Transverse colon (tissue), 4 donors: Measurements from ENCODE around the gene SYK. TPM values are rescaled to one million over a fixed set of nuclear protein-coding genes. Genes with fewer than 3 reads are reported as not detected.

Experiments
- DNase-seq: peaks from one replicate; pipeline ENCODE4 v3.0.0-alpha.2; 2019
- H3K27ac ChIP-seq, 4 donors: fragments of 200-600 bp; sonication (generic); 2 replicates each; pipeline ENCODE4 v1.5.1; 2016 to 2018; ENCODE audit warnings: inconsistent platforms in 4 of 4
- H3K27me3 ChIP-seq: fragments of 200-600 bp; sonication (generic); 2 replicates; pipeline ENCODE4 v1.5.1; 2017; ENCODE audit warnings: inconsistent platforms
- H3K36me3 ChIP-seq, 4 donors: fragments of 200-600 bp; sonication (generic); 2 replicates each; pipeline ENCODE4 v1.5.1; 2017 to 2019; ENCODE audit warnings: inconsistent platforms in 4 of 4
- H3K4me1 ChIP-seq, 4 donors: fragments of 200-600 bp; sonication (generic); 2 replicates each; pipeline ENCODE4 v1.5.1; 2017 to 2020; ENCODE audit warnings: inconsistent platforms in 4 of 4
- H3K4me3 ChIP-seq, 4 donors: fragments of 200-600 bp; sonication (generic); 1 replicate in 1 of 4; 2 replicates in 3 of 4; pipeline versions ENCODE4 v1.5.1 to v1.6.1; 2017 to 2019; ENCODE audit warnings: inconsistent platforms in 4 of 4
- H3K9me3 ChIP-seq, 2 donors: fragments of 200-600 bp; sonication (generic); 2 replicates each; pipeline ENCODE4 v1.5.1; 2017 to 2019; ENCODE audit warnings: inconsistent platforms in 2 of 2
- EP300 ChIP-seq: sonication (generic); formaldehyde crosslinking; IDR thresholded peaks from one replicate; pipeline ENCODE4 v1.6.1; 2017; ENCODE audit warnings: antibody characterized with exemption, low read depth
- POLR2A ChIP-seq: fragments of 450-650 bp; IDR thresholded peaks from one replicate; pipeline ENCODE4 v1.6.1; 2016; ENCODE audit warnings: antibody characterized with exemption, mild to moderate bottlenecking, moderate library complexity
- POLR2AphosphoS5 ChIP-seq, 3 donors: sonication (generic); formaldehyde crosslinking; IDR thresholded peaks; one replicate each; pipeline ENCODE4 v1.6.1; 2016; ENCODE audit warnings: antibody characterized with exemption in 3 of 3
- WGBS, 2 donors: methylation state at CpG; one replicate each; pipeline ENCODE4 v1.1.5; 2018; ENCODE audit warnings: low coverage in 1 of 2; 5-methylcytosine and 5-hydroxymethylcytosine counted together
- in situ Hi-C, 4 donors: fragments of 200-750 bp; cut with MboI; loops; one replicate each; pipeline versions ENCODE4 v1.15.0 to v1.15.1; 2017; ENCODE audit warnings: low sequenced_read_pairs in 3 of 4, low pct_ligation_motif_present in 1 of 4, low pct_unique_long_range_greater_than_20kb in 1 of 4
- intact Hi-C: fragments of 100-400 bp; cut with DNase I; formaldehyde crosslinking; loops from one replicate; pipeline ENCODE4 v1.15.1; 2023; ENCODE audit warnings: low total_unique reads
- total RNA-seq, 4 donors: library from RNA; depleted of rRNA; stranded (reverse); fragments of >200 nt; gene quantifications; one replicate each; pipeline ENCODE4 v1.1.0, GENCODE V29; 2016
- TF ChIP-seq, protein P1 (sequence below), 5 experiments: fragments of 200-600 bp in 3 of 5; fragments of 450-650 bp in 2 of 5; sonication (generic) in 3 of 5; IDR thresholded peaks; 1 replicate in 2 of 5; 2 replicates in 3 of 5; pipeline ENCODE4 v1.5.1; 2016 to 2017; ENCODE audit warnings: antibody characterized with exemption in 5 of 5, inconsistent platforms in 3 of 5, mild to moderate bottlenecking in 2 of 5, moderate library complexity in 1 of 5

The SYK gene
- total RNA-seq, 4 donors from 2014 or later: 32.2 to 534 (median 34.3) TPM

DNA sequence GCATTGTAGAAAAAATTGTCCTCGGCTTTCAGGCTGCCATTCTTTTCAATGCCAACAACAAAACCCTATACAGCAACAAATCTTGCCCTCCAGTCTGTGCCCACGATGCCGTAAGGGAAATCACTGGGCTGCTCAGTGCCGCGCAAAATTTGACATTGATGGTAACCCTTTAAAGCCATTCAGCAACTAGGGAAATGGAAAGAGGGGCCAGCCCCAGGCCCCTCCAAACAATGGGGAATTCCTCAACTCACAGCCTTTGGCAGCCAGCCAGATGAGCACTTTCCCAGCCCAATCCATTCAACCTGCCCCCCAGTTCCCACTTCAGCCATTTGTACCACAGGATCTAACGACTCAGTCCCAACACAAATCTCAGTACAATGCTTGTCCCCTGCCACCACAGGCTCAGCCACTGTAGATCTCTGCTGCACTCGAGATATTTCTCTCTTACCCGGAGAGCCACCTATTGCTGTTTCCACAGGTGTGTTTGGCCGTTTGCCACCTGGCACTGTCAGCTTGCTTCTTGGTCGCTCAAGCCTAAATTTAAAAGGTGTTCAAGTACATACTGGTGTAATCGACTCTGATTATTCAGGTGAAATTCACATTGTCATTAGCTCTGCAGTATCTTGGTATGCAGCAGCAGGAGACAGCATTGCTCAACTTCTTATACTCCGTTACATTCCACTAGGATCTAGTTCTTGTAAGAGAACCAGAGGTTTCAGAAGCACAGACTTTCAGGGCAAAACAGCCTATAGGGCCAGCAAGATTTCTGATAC is 103.3 kb downstream of the SYK start:
- Histone ChIP-seq H3K27ac (no peak overlapping the region), H3K4me1 (no peaks in the 10 kb centered on the region), H3K4me3 (no peak overlapping the region), H3K36me3 (no peaks in the 10 kb centered on the region), H3K9me3 (no peaks in the 10 kb centered on the region), H3K27me3 (no peaks in the 10 kb centered on the region)
- intact Hi-C loops: no loop called here
- no peak for TF ChIP-seq POLR2A
- 60 to 63% methylated on average over 4 to 12 of the region's 12 CpGs for WGBS, 2 donors
- in situ Hi-C loops: loop anchor here in 2 of 4 donors (25.0 kb wide), 2 partner anchors 532 to 782 kb away; no protein-coding TSS in a partner anchor
- no peak for DNase-seq

DNA sequence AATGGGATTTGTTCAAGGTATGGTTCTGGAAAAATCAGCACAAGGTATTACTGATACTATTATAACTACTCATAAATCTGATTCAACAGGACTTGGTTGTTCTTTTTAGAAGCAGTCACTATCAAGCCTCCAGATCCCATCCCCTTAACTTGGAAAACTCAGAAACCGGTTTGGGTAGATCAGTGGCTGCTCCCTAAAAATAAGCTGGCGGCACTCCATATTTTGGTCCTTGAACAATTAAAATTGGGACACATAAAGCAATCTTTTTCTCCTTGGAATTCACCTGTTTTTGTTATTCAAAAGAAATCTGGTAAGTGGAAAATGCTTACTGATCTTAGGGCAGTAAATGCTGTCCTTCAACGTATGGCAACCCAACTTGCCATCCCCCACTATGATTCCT is 104.2 kb downstream of the SYK start:
- in situ Hi-C loops: loop anchor here in 2 of 4 donors (25.0 kb wide), 2 partner anchors 531 to 781 kb away; no protein-coding TSS in a partner anchor
- intact Hi-C loops: no loop called here
- Histone ChIP-seq H3K4me3 (no peak overlapping the region), H3K27ac (no peak overlapping the region), H3K27me3 (no peaks in the 10 kb centered on the region), H3K4me1 (no peaks in the 10 kb centered on the region), H3K36me3 (no peaks in the 10 kb centered on the region), H3K9me3 (no peaks in the 10 kb centered on the region)
- TF ChIP-seq, protein P1, sequence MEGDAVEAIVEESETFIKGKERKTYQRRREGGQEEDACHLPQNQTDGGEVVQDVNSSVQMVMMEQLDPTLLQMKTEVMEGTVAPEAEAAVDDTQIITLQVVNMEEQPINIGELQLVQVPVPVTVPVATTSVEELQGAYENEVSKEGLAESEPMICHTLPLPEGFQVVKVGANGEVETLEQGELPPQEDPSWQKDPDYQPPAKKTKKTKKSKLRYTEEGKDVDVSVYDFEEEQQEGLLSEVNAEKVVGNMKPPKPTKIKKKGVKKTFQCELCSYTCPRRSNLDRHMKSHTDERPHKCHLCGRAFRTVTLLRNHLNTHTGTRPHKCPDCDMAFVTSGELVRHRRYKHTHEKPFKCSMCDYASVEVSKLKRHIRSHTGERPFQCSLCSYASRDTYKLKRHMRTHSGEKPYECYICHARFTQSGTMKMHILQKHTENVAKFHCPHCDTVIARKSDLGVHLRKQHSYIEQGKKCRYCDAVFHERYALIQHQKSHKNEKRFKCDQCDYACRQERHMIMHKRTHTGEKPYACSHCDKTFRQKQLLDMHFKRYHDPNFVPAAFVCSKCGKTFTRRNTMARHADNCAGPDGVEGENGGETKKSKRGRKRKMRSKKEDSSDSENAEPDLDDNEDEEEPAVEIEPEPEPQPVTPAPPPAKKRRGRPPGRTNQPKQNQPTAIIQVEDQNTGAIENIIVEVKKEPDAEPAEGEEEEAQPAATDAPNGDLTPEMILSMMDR (IDR thresholded peaks at IDR 0.05): no peak
- TF ChIP-seq POLR2AphosphoS5 (IDR thresholded peaks at IDR 0.05): no peak
- no peak for TF ChIP-seq EP300
- no peak for TF ChIP-seq POLR2A
- DNase-seq: no peak
- WGBS, 2 donors: 85 to 91% methylated on average over 2 to 3 of the region's 3 CpGs

DNA sequence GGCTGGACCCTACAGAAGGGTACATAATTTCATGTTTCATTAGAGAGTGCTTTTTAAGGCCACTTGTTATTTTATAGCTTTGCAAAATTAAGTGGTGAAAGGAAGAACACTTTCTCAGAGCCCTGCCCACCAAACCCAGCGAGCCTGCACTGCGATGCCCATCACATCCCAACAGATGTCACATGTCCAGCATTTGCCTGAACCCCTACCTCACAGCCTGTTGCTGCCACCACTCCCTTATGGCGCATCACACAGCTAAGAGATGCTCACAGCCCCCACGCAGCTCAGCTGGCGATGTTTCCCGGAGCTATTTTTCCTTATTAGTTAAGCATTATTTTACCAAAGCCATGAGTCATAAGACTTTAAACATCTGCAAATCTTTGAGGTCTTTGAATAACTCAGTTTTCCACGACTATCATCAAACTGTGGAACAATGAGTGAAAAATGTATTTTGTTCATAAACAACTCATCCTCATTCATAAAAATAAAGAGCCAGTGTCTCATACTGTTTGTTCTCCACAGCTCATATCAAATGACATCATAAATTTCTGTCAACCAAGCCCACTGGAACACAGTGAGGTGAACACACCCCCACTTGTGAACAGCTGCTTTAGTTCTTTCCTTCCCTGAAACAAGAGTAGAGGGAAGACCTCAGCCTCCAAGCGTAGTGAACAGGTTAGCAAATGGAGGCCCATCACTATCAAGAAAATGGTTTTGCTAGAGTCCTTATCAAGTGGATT is 104.9 kb downstream of the SYK start:
- in situ Hi-C loops (loop anchor here in 2 of 4 donors (25.0 kb wide), 2 partner anchors 531 to 781 kb away; no protein-coding TSS in a partner anchor), intact Hi-C loops (no loop called here)
- 81 to 86% methylated on average over 4 to 8 of the region's 8 CpGs for WGBS, 2 donors
- Histone ChIP-seq H3K27ac (no peak overlapping the region), H3K27me3 (no peaks in the 10 kb centered on the region), H3K4me3 (no peak overlapping the region), H3K4me1 (no peaks in the 10 kb centered on the region), H3K9me3 (no peaks in the 10 kb centered on the region), H3K36me3 (no peaks in the 10 kb centered on the region)
- TF ChIP-seq, protein P1 (IDR thresholded peaks at IDR 0.05): no peak
- TF ChIP-seq EP300 (no peak), POLR2AphosphoS5 (IDR thresholded peaks at IDR 0.05) (no peak), POLR2A (no peak)
- DNase-seq: no peak

DNA sequence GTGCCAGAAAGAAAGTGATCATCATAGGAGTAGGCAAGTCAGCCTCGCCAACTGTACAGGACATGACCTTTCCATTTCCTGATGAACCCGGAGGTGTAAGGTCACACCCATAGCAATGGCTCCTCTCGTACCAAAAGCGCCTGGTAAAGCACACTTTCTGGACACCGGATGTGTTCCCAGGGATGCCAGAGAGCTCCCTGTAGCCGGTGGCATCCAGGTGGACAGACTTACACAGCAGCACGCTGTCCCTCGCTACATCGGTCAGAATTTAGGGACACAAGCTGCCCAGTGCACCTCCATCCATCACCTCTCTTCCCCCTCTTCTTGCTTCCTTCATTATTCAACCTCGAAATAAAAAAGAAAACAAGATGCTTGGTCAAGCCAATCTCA is 105.4 kb downstream of the SYK start:
- in situ Hi-C loops: loop anchor here in 2 of 4 donors (25.0 kb wide), 2 partner anchors 530 to 780 kb away; no protein-coding TSS in a partner anchor
- Histone ChIP-seq H3K4me3 (no peak overlapping the region), H3K36me3 (no peaks in the 10 kb centered on the region), H3K9me3 (no peaks in the 10 kb centered on the region), H3K27me3 (no peaks in the 10 kb centered on the region), H3K27ac (no peak overlapping the region), H3K4me1 (no peaks in the 10 kb centered on the region)
- intact Hi-C loops: no loop called here
- WGBS, 2 donors: 86 to 92% methylated on average over 1 to 10 of the region's 10 CpGs
- TF ChIP-seq, protein P1 (IDR thresholded peaks at IDR 0.05): no peak
- no peak for TF ChIP-seq POLR2A
- no peak for TF ChIP-seq EP300
- no peak for TF ChIP-seq POLR2AphosphoS5 (IDR thresholded peaks at IDR 0.05)
- no peak for DNase-seq
